Testis (tissue), 2 donors: ENCODE results near the gene ZNF320.

Experiments
- POLR2A ChIP-seq: fragments of 450-650 bp; IDR thresholded peaks from one replicate; pipeline ENCODE4 v1.6.1; 2017; ENCODE audit warnings: antibody characterized with exemption, mild to moderate bottlenecking, moderate library complexity
- TF ChIP-seq, protein P1 (sequence below), 3 experiments: fragments of 450-650 bp in 2 of 3; fragments of 200-600 bp in 1 of 3; sonication (generic) in 1 of 3; IDR thresholded peaks; one replicate each; pipeline ENCODE4 v1.5.1; 2016 to 2019; ENCODE audit warnings: antibody characterized with exemption in 3 of 3, mild to moderate bottlenecking in 2 of 3, moderate library complexity in 1 of 3

DNA sequence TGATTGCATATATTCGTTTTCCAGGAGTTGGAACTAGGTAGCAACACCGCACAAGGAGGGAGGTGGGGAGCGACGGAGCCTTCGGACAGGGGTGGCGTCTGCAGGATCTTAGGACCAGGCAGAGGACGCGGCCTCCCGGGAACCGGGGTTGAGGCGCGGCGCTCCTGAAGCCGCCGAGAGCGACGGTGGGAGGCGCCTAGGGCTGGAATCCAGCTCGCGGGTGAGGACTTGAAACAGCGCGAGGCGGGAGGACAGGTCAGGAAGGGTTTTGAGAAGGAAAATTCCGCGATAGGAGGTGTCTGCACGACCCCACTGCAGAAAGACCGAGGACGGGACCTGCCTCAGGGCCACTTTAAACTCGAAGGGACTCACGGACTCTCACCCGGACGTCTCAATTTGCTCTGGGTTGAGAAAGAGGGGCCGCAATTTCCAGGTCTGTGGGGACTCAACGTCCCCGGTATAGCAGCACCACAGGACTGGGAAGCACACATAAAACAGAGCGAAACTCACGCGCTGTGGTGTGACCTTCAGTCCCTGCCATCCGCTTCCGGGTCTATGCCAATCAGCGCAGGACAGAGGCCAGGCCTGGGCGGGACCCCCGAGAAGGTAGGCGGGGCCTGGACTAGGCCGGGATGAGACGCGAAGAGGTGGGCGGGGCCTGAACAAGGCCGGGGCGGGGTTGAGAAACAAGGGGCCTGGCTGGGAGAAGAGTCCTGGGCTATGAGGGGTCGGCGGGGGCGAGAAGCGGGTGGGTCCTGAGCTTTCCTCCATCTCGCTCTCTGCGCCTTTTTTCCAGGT lies at the start of gene ZNF320:
- TF ChIP-seq, protein P1, sequence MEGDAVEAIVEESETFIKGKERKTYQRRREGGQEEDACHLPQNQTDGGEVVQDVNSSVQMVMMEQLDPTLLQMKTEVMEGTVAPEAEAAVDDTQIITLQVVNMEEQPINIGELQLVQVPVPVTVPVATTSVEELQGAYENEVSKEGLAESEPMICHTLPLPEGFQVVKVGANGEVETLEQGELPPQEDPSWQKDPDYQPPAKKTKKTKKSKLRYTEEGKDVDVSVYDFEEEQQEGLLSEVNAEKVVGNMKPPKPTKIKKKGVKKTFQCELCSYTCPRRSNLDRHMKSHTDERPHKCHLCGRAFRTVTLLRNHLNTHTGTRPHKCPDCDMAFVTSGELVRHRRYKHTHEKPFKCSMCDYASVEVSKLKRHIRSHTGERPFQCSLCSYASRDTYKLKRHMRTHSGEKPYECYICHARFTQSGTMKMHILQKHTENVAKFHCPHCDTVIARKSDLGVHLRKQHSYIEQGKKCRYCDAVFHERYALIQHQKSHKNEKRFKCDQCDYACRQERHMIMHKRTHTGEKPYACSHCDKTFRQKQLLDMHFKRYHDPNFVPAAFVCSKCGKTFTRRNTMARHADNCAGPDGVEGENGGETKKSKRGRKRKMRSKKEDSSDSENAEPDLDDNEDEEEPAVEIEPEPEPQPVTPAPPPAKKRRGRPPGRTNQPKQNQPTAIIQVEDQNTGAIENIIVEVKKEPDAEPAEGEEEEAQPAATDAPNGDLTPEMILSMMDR (IDR thresholded peaks at IDR 0.05), result no peak
- no peak for TF ChIP-seq POLR2A
